SK-N-SH treated with all-trans-retinoic acid at 6 μM for 48 hours (cell line): Measurements from ENCODE around the gene CACNA1C.

Experiments used
- ATAC-seq: fragments of 200-7000 bp; cut with Tn5 transposase; 3 replicates; pipeline ENCODE4 v1.9.1; 2020; ENCODE audit warnings: mild to moderate bottlenecking, moderate library complexity
- ARNTL ChIP-seq: fragments of 450-650 bp; formaldehyde crosslinking; IDR thresholded peaks from 2 replicates; pipeline ENCODE4 v1.5.0; 2020; ENCODE audit warnings: low read depth, mild to moderate bottlenecking, moderate library complexity, borderline replicate concordance
- BACH2 ChIP-seq: fragments of 250-450 bp; sonication (Bioruptor Pico); IDR thresholded peaks from 2 replicates; pipeline ENCODE4 v1.9.0; 2021; ENCODE audit warnings: mild to moderate bottlenecking, borderline replicate concordance
- CSRNP3 ChIP-seq: fragments of 250-450 bp; sonication (Bioruptor Pico); IDR thresholded peaks from 2 replicates; pipeline ENCODE4 v1.5.1; 2021; ENCODE audit warnings: mild to moderate bottlenecking, moderate library complexity
- GLIS3 ChIP-seq: fragments of 250-450 bp; sonication (Bioruptor Pico); IDR thresholded peaks from 2 replicates; pipeline ENCODE4 v1.5.0; 2020; ENCODE audit warnings: mild to moderate bottlenecking, moderate library complexity
- OSR1 ChIP-seq: fragments of 250-450 bp; sonication (Bioruptor Pico); IDR thresholded peaks from 2 replicates; pipeline ENCODE4 v1.8.0; 2022; ENCODE audit warnings: moderate library complexity, mild to moderate bottlenecking, inconsistent platforms
- PPARA ChIP-seq: fragments of 250-450 bp; sonication (Bioruptor Pico); IDR thresholded peaks from 2 replicates; pipeline ENCODE4 v1.5.0; 2020; ENCODE audit warnings: mild to moderate bottlenecking, borderline replicate concordance
- RARB ChIP-seq: fragments of 250-450 bp; sonication (Bioruptor Pico); IDR thresholded peaks from 2 replicates; pipeline ENCODE4 v1.8.0; 2021; ENCODE audit warnings: mild to moderate bottlenecking, moderate library complexity
- SNAI2 ChIP-seq: fragments of 250-450 bp; sonication (Bioruptor Pico); IDR thresholded peaks from 2 replicates; pipeline ENCODE4 v1.5.0; 2020; ENCODE audit warnings: mild to moderate bottlenecking, moderate library complexity
- TCF4 ChIP-seq: fragments of 250-450 bp; sonication (Bioruptor Pico); IDR thresholded peaks from 2 replicates; pipeline ENCODE4 v1.8.0; 2021; ENCODE audit warnings: mild to moderate bottlenecking, moderate library complexity, borderline replicate concordance
- TOX ChIP-seq: fragments of 250-450 bp; sonication (Bioruptor Pico); IDR thresholded peaks from 2 replicates; pipeline ENCODE4 v1.8.0; 2021; ENCODE audit warnings: mild to moderate bottlenecking, moderate library complexity, borderline replicate concordance
- ZFP3 ChIP-seq: fragments of 250-450 bp; sonication (Bioruptor Pico); IDR thresholded peaks from 2 replicates; pipeline ENCODE4 v1.5.0; 2020; ENCODE audit warnings: mild to moderate bottlenecking, moderate library complexity
- ZFP30 ChIP-seq: fragments of 450-650 bp; formaldehyde crosslinking; IDR thresholded peaks from 2 replicates; pipeline ENCODE4 v1.5.0; 2022; ENCODE audit warnings: mild to moderate bottlenecking, moderate library complexity
- ZNF565 ChIP-seq: fragments of 450-650 bp; formaldehyde crosslinking; conservative IDR thresholded peaks from 2 replicates; pipeline ENCODE4 v1.5.0; 2020; ENCODE audit warnings: low read depth, mild to moderate bottlenecking, moderate library complexity
- ZNF70 ChIP-seq: fragments of 450-650 bp; formaldehyde crosslinking; IDR thresholded peaks from 2 replicates; pipeline ENCODE4 v1.5.0; 2020; ENCODE audit warnings: mild to moderate bottlenecking, moderate library complexity
- ZNF8 ChIP-seq: fragments of 450-650 bp; formaldehyde crosslinking; IDR thresholded peaks from 2 replicates; pipeline ENCODE4 v1.5.0; 2020; ENCODE audit warnings: mild to moderate bottlenecking, moderate library complexity
- TF ChIP-seq, protein P1 (sequence below): fragments of 250-450 bp; sonication (Bioruptor Pico); IDR thresholded peaks from 2 replicates; pipeline ENCODE4 v1.8.0; 2021; ENCODE audit warnings: low read depth, mild to moderate bottlenecking, moderate library complexity, borderline replicate concordance
- TF ChIP-seq, protein P2 (sequence below): fragments of 250-450 bp; sonication (Bioruptor Pico); IDR thresholded peaks from 2 replicates; pipeline ENCODE4 v1.5.0; 2020; ENCODE audit warnings: mild to moderate bottlenecking, moderate library complexity
- TF ChIP-seq, protein P3 (sequence below): fragments of 250-450 bp; sonication (Bioruptor Pico); IDR thresholded peaks from 2 replicates; pipeline ENCODE4 v1.5.1; 2020; ENCODE audit warnings: low read depth, mild to moderate bottlenecking, moderate library complexity

The CACNA1C gene

DNA sequence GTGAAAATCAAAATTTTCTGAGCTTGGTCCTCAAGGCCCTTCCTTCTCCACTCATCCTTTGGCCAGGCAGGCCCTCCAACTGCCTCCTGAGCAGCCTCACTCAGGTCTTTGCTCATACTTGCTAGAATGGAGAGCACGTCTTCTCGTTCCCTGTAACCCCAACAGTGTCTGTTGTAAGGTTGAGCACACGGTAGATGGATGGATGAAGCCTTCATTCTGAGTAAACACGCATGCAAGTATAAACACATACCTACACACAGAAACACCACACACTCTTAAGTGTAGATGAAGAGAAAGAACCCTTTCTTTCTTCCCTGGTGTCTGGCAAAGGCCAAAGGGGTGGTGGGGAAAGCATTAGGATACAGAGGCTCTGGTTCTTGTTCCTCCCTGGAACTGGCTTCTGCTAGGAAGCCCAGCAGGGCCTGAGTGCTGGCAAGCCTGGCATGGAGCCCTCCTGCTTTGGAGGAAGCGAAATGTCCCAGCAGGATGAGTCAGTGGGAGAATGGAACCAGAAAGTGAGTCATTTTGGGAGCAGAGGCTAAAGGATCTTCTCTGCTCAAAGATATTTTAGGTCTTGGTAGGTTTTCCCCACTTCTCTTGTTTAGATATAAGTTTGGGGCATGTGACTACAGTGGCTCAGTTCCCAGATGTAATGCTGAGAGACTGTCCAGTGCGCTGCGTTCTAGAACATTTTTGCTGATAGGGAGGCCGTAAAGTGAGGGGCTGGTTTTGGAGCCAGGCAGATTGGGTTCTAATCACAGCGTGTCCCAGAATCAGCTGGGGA lies 127.4 kb downstream of the CACNA1C start:
- ATAC-seq: peak; percentile 82
- TF ChIP-seq CSRNP3 (CRISPR knock-in tag): no peak
- TF ChIP-seq RARB (CRISPR knock-in tag): no peak
- TF ChIP-seq ZNF8: no peak
- TF ChIP-seq OSR1 (CRISPR knock-in tag): no peak
- TF ChIP-seq TOX (CRISPR knock-in tag): no peak
- 0 out of 2 replicates have a peak, but pooled peaks have one; percentile 37 for TF ChIP-seq SNAI2 (CRISPR knock-in tag)

DNA sequence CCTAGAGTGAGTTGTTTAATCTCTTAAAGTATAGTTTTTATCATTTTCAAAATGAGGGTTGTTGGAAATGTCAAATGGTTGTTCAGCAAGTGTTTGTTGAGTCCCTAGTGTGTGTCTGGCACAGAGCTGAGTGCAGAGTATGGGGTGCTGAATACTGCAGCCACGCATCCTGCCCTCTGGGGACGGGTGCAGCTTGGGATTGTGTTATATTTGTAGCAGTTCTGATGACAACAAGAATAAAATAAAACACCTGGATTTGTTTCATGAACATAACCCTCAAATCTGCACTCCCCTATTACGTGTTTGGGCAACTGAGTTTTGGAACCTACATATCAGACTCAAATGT lies 127.9 kb downstream of the CACNA1C start:
- ATAC-seq: no peak

More for the DNA sequence above, 127.9 kb downstream of the CACNA1C start:
- TF ChIP-seq BACH2 (no peak), TCF4 (CRISPR knock-in tag) (no peak), RARB (CRISPR knock-in tag) (no peak), ZFP3 (no peak), ARNTL (CRISPR knock-in tag) (no peak), GLIS3 (CRISPR knock-in tag) (no peak), TOX (CRISPR knock-in tag) (no peak), SNAI2 (CRISPR knock-in tag) (no peak), OSR1 (CRISPR knock-in tag) (no peak), PPARA (CRISPR knock-in tag) (no peak), ZNF565 (CRISPR knock-in tag) (no peak), ZNF70 (CRISPR knock-in tag) (no peak), ZFP30 (CRISPR knock-in tag) (no peak), CSRNP3 (CRISPR knock-in tag) (no peak)
- TF ChIP-seq, protein P1, sequence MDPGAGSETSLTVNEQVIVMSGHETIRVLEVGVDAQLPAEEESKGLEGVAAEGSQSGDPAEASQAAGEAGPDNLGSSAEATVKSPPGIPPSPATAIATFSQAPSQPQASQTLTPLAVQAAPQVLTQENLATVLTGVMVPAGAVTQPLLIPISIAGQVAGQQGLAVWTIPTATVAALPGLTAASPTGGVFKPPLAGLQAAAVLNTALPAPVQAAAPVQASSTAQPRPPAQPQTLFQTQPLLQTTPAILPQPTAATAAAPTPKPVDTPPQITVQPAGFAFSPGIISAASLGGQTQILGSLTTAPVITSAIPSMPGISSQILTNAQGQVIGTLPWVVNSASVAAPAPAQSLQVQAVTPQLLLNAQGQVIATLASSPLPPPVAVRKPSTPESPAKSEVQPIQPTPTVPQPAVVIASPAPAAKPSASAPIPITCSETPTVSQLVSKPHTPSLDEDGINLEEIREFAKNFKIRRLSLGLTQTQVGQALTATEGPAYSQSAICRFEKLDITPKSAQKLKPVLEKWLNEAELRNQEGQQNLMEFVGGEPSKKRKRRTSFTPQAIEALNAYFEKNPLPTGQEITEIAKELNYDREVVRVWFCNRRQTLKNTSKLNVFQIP (CRISPR knock-in tag): no peak
- TF ChIP-seq, protein P2, sequence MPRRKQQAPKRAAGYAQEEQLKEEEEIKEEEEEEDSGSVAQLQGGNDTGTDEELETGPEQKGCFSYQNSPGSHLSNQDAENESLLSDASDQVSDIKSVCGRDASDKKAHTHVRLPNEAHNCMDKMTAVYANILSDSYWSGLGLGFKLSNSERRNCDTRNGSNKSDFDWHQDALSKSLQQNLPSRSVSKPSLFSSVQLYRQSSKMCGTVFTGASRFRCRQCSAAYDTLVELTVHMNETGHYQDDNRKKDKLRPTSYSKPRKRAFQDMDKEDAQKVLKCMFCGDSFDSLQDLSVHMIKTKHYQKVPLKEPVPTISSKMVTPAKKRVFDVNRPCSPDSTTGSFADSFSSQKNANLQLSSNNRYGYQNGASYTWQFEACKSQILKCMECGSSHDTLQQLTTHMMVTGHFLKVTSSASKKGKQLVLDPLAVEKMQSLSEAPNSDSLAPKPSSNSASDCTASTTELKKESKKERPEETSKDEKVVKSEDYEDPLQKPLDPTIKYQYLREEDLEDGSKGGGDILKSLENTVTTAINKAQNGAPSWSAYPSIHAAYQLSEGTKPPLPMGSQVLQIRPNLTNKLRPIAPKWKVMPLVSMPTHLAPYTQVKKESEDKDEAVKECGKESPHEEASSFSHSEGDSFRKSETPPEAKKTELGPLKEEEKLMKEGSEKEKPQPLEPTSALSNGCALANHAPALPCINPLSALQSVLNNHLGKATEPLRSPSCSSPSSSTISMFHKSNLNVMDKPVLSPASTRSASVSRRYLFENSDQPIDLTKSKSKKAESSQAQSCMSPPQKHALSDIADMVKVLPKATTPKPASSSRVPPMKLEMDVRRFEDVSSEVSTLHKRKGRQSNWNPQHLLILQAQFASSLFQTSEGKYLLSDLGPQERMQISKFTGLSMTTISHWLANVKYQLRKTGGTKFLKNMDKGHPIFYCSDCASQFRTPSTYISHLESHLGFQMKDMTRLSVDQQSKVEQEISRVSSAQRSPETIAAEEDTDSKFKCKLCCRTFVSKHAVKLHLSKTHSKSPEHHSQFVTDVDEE (CRISPR knock-in tag): no peak
- TF ChIP-seq, protein P3, sequence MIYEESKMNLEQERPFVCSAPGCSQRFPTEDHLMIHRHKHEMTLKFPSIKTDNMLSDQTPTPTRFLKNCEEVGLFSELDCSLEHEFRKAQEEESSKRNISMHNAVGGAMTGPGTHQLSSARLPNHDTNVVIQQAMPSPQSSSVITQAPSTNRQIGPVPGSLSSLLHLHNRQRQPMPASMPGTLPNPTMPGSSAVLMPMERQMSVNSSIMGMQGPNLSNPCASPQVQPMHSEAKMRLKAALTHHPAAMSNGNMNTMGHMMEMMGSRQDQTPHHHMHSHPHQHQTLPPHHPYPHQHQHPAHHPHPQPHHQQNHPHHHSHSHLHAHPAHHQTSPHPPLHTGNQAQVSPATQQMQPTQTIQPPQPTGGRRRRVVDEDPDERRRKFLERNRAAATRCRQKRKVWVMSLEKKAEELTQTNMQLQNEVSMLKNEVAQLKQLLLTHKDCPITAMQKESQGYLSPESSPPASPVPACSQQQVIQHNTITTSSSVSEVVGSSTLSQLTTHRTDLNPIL: no peak
